ENCODE measurements around the gene SFTA2.

GRCh38 chr6:30881392-30882203, 50.4 kb downstream of the SFTA2 start:
- TF ChIP-seq POLR2A (IDR thresholded peaks at IDR 0.05; ENCODE audit: low read depth, low read length) = no peak
- TF ChIP-seq POLR2AphosphoS5 (IDR thresholded peaks at IDR 0.05; ENCODE audit: low read depth, low read length) = no peak
- TF ChIP-seq TAF1 (IDR thresholded peaks at IDR 0.05; ENCODE audit: borderline replicate concordance, low read depth, low read length) = no peak

Measured in GM12892 (cell line).